ENCODE measurements around the gene SKP2. TPM values are rescaled to one million over a fixed set of nuclear protein-coding genes. Genes with fewer than 3 reads are reported as not detected.

Gene SKP2
- total and polyA plus RNA-seq, 10 donors = 4.2 to 23.6 (median 15.2) TPM

GRCh38 chr5:36161361-36161760 is 9.4 kb downstream of the SKP2 start:
- Histone ChIP-seq H3K27me3 (replicated peaks in 1 of 7) (no peaks in the 10 kb centered on the region), H3K27ac (no peak overlapping the region), H3K9me3 (no peaks in the 10 kb centered on the region), H3K4me1 (peaks cover 0 to 22% (median 15%) of the 10 kb centered on the region in 6 donors), H3K36me3 (peaks cover 3 to 100% (median 39%) of the 10 kb centered on the region in 6 donors), H3K4me3 (no peak overlapping the region)
- WGBS, 5 donors = 88 to 93% (median 89%) methylated on average over 4 of the region's 4 CpGs
- intact Hi-C loops (cut with DNase I; ENCODE audit: low total_unique reads) = no loop called here
- TF ChIP-seq POLR2A (IDR thresholded peaks at IDR 0.05) = no peak
- no peak for DNase-seq

- TF ChIP-seq CTCF (IDR thresholded peaks at IDR 0.05 in 8 of 11, conservative IDR thresholded peaks at IDR 0.05 in 3 of 11) (no peak), POLR2AphosphoS5 (IDR thresholded peaks at IDR 0.05) (no peak), POLR2A (IDR thresholded peaks at IDR 0.05) (no peak)
- intact Hi-C loops (cut with DNase I; ENCODE audit: low total_unique reads) = no loop called here
- Histone ChIP-seq H3K4me3 (no peak overlapping the region), H3K4me1 (peaks cover 0 to 6% (median 1%) of the 10 kb centered on the region in 6 donors), H3K9me3 (no peaks in the 10 kb centered on the region), H3K27ac (no peak overlapping the region), H3K27me3 (replicated peaks in 1 of 7) (no peaks in the 10 kb centered on the region), H3K36me3 (peaks cover 5 to 100% (median 50%) of the 10 kb centered on the region in 6 donors)
- no peak for DNase-seq
- WGBS, 5 donors = 85 to 92% (median 91%) methylated on average over 9 of the region's 9 CpGs
Observed at GRCh38 chr5:36162810-36163486, 11.0 kb downstream of the SKP2 start.

- Histone ChIP-seq H3K27me3 (replicated peaks in 1 of 7) (no peaks in the 10 kb centered on the region), H3K4me3 (no peak overlapping the region), H3K9me3 (no peaks in the 10 kb centered on the region), H3K4me1 (no peaks in the 10 kb centered on the region), H3K27ac (no peak overlapping the region), H3K36me3 (peaks cover 5 to 100% (median 58%) of the 10 kb centered on the region in 6 donors)
- 93 to 96% (median 95%) methylated on average over 4 of the region's 4 CpGs for WGBS, 5 donors
- intact Hi-C loops (cut with DNase I; ENCODE audit: low total_unique reads) = no loop called here
- no peak for TF ChIP-seq POLR2A (IDR thresholded peaks at IDR 0.05)
- no peak for TF ChIP-seq POLR2AphosphoS5 (IDR thresholded peaks at IDR 0.05)
- no peak for TF ChIP-seq CTCF (IDR thresholded peaks at IDR 0.05 in 8 of 11, conservative IDR thresholded peaks at IDR 0.05 in 3 of 11)
- no peak for DNase-seq
Observed at GRCh38 chr5:36164461-36164860, 12.6 kb downstream of the SKP2 start.

- intact Hi-C loops (cut with DNase I; ENCODE audit: low total_unique reads) = no loop called here
- 63 to 80% (median 74%) methylated on average over 4 of the region's 4 CpGs for WGBS, 5 donors
- Histone ChIP-seq H3K27ac (no peak overlapping the region), H3K9me3 (no peaks in the 10 kb centered on the region), H3K4me3 (no peak overlapping the region), H3K27me3 (replicated peaks in 1 of 7) (no peaks in the 10 kb centered on the region), H3K4me1 (peaks cover 0 to under 1% (median 0%) of the 10 kb centered on the region in 6 donors), H3K36me3 (peaks cover 4 to 100% (median 79%) of the 10 kb centered on the region in 6 donors)
- no peak for DNase-seq
- no peak for TF ChIP-seq POLR2AphosphoS5 (IDR thresholded peaks at IDR 0.05)
- TF ChIP-seq POLR2A (IDR thresholded peaks at IDR 0.05) = no peak
- no peak for TF ChIP-seq CTCF (IDR thresholded peaks at IDR 0.05 in 8 of 11, conservative IDR thresholded peaks at IDR 0.05 in 3 of 11)
Observed at GRCh38 chr5:36168737-36169136, 16.8 kb downstream of the SKP2 start.

All from spleen (tissue), 11 donors.